KOPT-K1 (cell line): Measurements from ENCODE around the gene MVB12A.

Experiments
- H3K27ac ChIP-seq: fragments of 200-600 bp; sonication (generic); 2 replicates; pipeline ENCODE4 v1.5.1; 2016; ENCODE audit warnings: antibody characterized with exemption, mild to moderate bottlenecking, low read depth, low read length; ENCODE audit not compliant: poor library complexity, severe bottlenecking
- H3K36me3 ChIP-seq: fragments of 200-600 bp; sonication (generic); 2 replicates; pipeline ENCODE4 v1.5.1; 2017; ENCODE audit warnings: antibody characterized with exemption, mild to moderate bottlenecking, low read length, moderate library complexity; ENCODE audit not compliant: insufficient read depth
- H3K9me3 ChIP-seq: fragments of 200-600 bp; sonication (generic); 2 replicates; pipeline ENCODE4 v1.5.1; 2017; ENCODE audit warnings: antibody characterized with exemption, low read length, mild to moderate bottlenecking; ENCODE audit not compliant: insufficient read depth, poor library complexity, severe bottlenecking

Gene MVB12A

GRCh38 chr19:17398902-17399527, 20.8 kb upstream of the MVB12A start:
- Histone ChIP-seq H3K27ac (no peak overlapping the region), H3K9me3 (no peaks in the 10 kb centered on the region), H3K36me3 (peaks cover 41% of the 10 kb centered on the region)

- Histone ChIP-seq H3K36me3 (peaks cover 41% of the 10 kb centered on the region), H3K27ac (no peak overlapping the region), H3K9me3 (no peaks in the 10 kb centered on the region)
Measured at GRCh38 chr19:17401628-17402027, 18.2 kb upstream of the MVB12A start.

- Histone ChIP-seq H3K36me3 (peaks cover 32% of the 10 kb centered on the region), H3K27ac (no peak overlapping the region), H3K9me3 (no peaks in the 10 kb centered on the region)
Measured at GRCh38 chr19:17402982-17403855, 16.6 kb upstream of the MVB12A start.

GRCh38 chr19:17404015-17404414, 15.8 kb upstream of the MVB12A start:
- H3K27ac ChIP-seq = peak overlapping the region; percentile 85
- H3K9me3 ChIP-seq = no peaks in the 10 kb centered on the region
- H3K36me3 ChIP-seq = peaks cover 32% of the 10 kb centered on the region

- Histone ChIP-seq H3K36me3 (peaks cover 30% of the 10 kb centered on the region), H3K9me3 (no peaks in the 10 kb centered on the region), H3K27ac (peak overlapping the region; percentile 85)
Measured at GRCh38 chr19:17404621-17405249, 15.1 kb upstream of the MVB12A start.

GRCh38 chr19:17405250-17406045, 14.4 kb upstream of the MVB12A start, which contains the start of gene BST2:
BST2 (minus strand) TSS chr19:17405630; CDS start chr19:17405575, 55 bp downstream.
- H3K9me3 ChIP-seq = no peaks in the 10 kb centered on the region
- peaks cover 23% of the 10 kb centered on the region for H3K36me3 ChIP-seq
- peak within 1 kb of the TSS; percentile 85 for H3K27ac ChIP-seq

- peak overlapping the region; percentile 85 for H3K27ac ChIP-seq
- peaks cover 18% of the 10 kb centered on the region for H3K36me3 ChIP-seq
- H3K9me3 ChIP-seq = no peaks in the 10 kb centered on the region
Measured at GRCh38 chr19:17406046-17406886, 13.6 kb upstream of the MVB12A start.

- peak overlapping the region; percentile 85 for H3K27ac ChIP-seq
- H3K9me3 ChIP-seq = no peaks in the 10 kb centered on the region
Measured at GRCh38 chr19:17406887-17407196, 13.0 kb upstream of the MVB12A start.

GRCh38 chr19:17409990-17410389, 9.9 kb upstream of the MVB12A start:
- peaks cover 26% of the 10 kb centered on the region; the same call in 1 of the 2 replicates for H3K36me3 ChIP-seq
- no peaks in the 10 kb centered on the region for H3K9me3 ChIP-seq
- no peak overlapping the region for H3K27ac ChIP-seq

More at GRCh38 chr19:17406887-17407196, 13.0 kb upstream of the MVB12A start:
- H3K36me3 ChIP-seq = peaks cover 16% of the 10 kb centered on the region

- H3K9me3 ChIP-seq = no peaks in the 10 kb centered on the region
- peaks cover 26% of the 10 kb centered on the region; the same call in 1 of the 2 replicates for H3K36me3 ChIP-seq
- no peak overlapping the region for H3K27ac ChIP-seq
Measured at GRCh38 chr19:17411801-17412200, 8.0 kb upstream of the MVB12A start.

GRCh38 chr19:17414097-17414496, 5.8 kb upstream of the MVB12A start:
- no peak overlapping the region for H3K27ac ChIP-seq
- H3K36me3 ChIP-seq = peaks cover 26% of the 10 kb centered on the region; the same call in 1 of the 2 replicates
- H3K9me3 ChIP-seq = no peaks in the 10 kb centered on the region

- peaks cover 26% of the 10 kb centered on the region; the same call in 1 of the 2 replicates for H3K36me3 ChIP-seq
- no peaks in the 10 kb centered on the region for H3K9me3 ChIP-seq
- H3K27ac ChIP-seq = no peak overlapping the region
Measured at GRCh38 chr19:17415121-17415520, 4.7 kb upstream of the MVB12A start.

- no peaks in the 10 kb centered on the region for H3K9me3 ChIP-seq
- H3K27ac ChIP-seq = peak overlapping the region; percentile 81
- H3K36me3 ChIP-seq = peaks cover 11% of the 10 kb centered on the region; the same call in 1 of the 2 replicates
Measured at GRCh38 chr19:17418710-17419109, 1.1 kb upstream of the MVB12A start.

GRCh38 chr19:17419154-17419620, 660 bp upstream of the MVB12A start:
- peak overlapping the region; percentile 81 for H3K27ac ChIP-seq
- H3K36me3 ChIP-seq = peaks cover 7% of the 10 kb centered on the region; the same call in 1 of the 2 replicates
- no peaks in the 10 kb centered on the region for H3K9me3 ChIP-seq
